Activated T-helper 1 cell treated with anti-CD3 and anti-CD28 coated beads, Interleukin-12 subunit alpha, Interleukin-12 subunit beta, Interleukin-2, Interleukin-4 antibody, amounts not matched to agents 30 ng/mL and 10 ng/mL and 1 ng/mL, durations not matched to agents 14 hours and 24 hours and 36 hours (primary cell): ENCODE data around the gene STXBP2. TPM values are rescaled to one million over a fixed set of nuclear protein-coding genes. Genes with fewer than 3 reads are reported as not detected.
A peak's percentile ranks its signal among the peaks of the same experiment; 100 is the strongest.

Source experiments
- DNase-seq: peaks from one replicate; pipeline ENCODE4 v3.0.0; 2021; ENCODE audit warnings: low spot score
- H3K27ac Mint-ChIP-seq: one replicate; pipeline ENCODE4 v1.8.0; 2021; ENCODE audit warnings: mild to moderate bottlenecking, mixed read lengths
- H3K27me3 Mint-ChIP-seq: one replicate; pipeline ENCODE4 v1.8.0; 2022; ENCODE audit warnings: mild to moderate bottlenecking, moderate library complexity, mixed read lengths; ENCODE audit not compliant: insufficient read depth
- H3K36me3 Mint-ChIP-seq: one replicate; pipeline ENCODE4 v1.8.0; 2021; ENCODE audit warnings: low read depth, mixed read lengths
- H3K4me1 Mint-ChIP-seq: one replicate; pipeline ENCODE4 v1.8.0; 2021; ENCODE audit warnings: low read depth, mixed read lengths
- H3K4me3 Mint-ChIP-seq: one replicate; pipeline ENCODE4 v1.8.0; 2021; ENCODE audit warnings: mild to moderate bottlenecking, moderate library complexity, mixed read lengths
- H3K9me3 Mint-ChIP-seq: one replicate; pipeline ENCODE4 v1.8.0; 2021; ENCODE audit warnings: mixed read lengths
- intact Hi-C: fragments of 100-400 bp; cut with micrococcal nuclease; formaldehyde crosslinking; loops from one replicate; pipeline ENCODE4 v1.15.1; 2024
- total RNA-seq: library from RNA; stranded (reverse); gene quantifications from 2 replicates; pipeline ENCODE4 v1.2.3, GENCODE V29; 2022

The STXBP2 gene
- total RNA-seq, 1 donor from 2014 or later = 102 TPM

GRCh38 chr19:7632340-7633203, 4.3 kb upstream of the STXBP2 start:
- Mint-ChIP-seq H3K27ac (no peak overlapping the region), H3K36me3 (peaks cover 9% of the 10 kb centered on the region), H3K4me3 (peak overlapping the region; percentile 19), H3K4me1 (peaks cover 48% of the 10 kb centered on the region), H3K27me3 (no peaks in the 10 kb centered on the region), H3K9me3 (no peaks in the 10 kb centered on the region)
- intact Hi-C loops = no loop called here
- no peak for DNase-seq

- Mint-ChIP-seq H3K4me3 (no peak within 1 kb of the TSS), H3K9me3 (no peaks in the 10 kb centered on the region), H3K27me3 (no peaks in the 10 kb centered on the region), H3K4me1 (peaks cover 41% of the 10 kb centered on the region), H3K36me3 (peaks cover 7% of the 10 kb centered on the region), H3K27ac (no peak within 1 kb of the TSS)
- no peak for DNase-seq
- intact Hi-C loops = no loop called here
Measured at GRCh38 chr19:7633698-7634097, 3.2 kb upstream of the STXBP2 start, which contains the start of gene PCP2. Gene PCP2, minus strand, starts transcription at chr19:7633719. Its CDS starts 262 bp downstream, at chr19:7633457.

GRCh38 chr19:7635670-7636069, 1.2 kb upstream of the STXBP2 start:
- no peaks in the 10 kb centered on the region for H3K9me3 Mint-ChIP-seq
- peaks cover 39% of the 10 kb centered on the region for H3K4me1 Mint-ChIP-seq
- H3K27ac Mint-ChIP-seq = peak overlapping the region; percentile 77
- intact Hi-C loops = loop anchor here (2.0 kb wide), 1 partner anchor 31 kb away; no protein-coding TSS in a partner anchor
- DNase-seq = no peak
- no peaks in the 10 kb centered on the region for H3K27me3 Mint-ChIP-seq
- peaks cover 8% of the 10 kb centered on the region for H3K36me3 Mint-ChIP-seq
- peak overlapping the region; percentile 85 for H3K4me3 Mint-ChIP-seq

- H3K27ac Mint-ChIP-seq = peak overlapping the region; percentile 77
- H3K4me3 Mint-ChIP-seq = peak overlapping the region; percentile 85
- no peaks in the 10 kb centered on the region for H3K27me3 Mint-ChIP-seq
- intact Hi-C loops = loop anchor here (2.0 kb wide), 1 partner anchor 32 kb away; no protein-coding TSS in a partner anchor
- H3K4me1 Mint-ChIP-seq = peaks cover 35% of the 10 kb centered on the region
- H3K9me3 Mint-ChIP-seq = no peaks in the 10 kb centered on the region
- H3K36me3 Mint-ChIP-seq = peaks cover 8% of the 10 kb centered on the region
- no peak for DNase-seq
Measured at GRCh38 chr19:7636317-7636690, 606 bp upstream of the STXBP2 start.

GRCh38 chr19:7637374-7638256, 705 bp downstream of the STXBP2 start:
- no peak for DNase-seq
- peak overlapping the region; percentile 85 for H3K4me3 Mint-ChIP-seq
- no peaks in the 10 kb centered on the region for H3K9me3 Mint-ChIP-seq
- intact Hi-C loops = loop anchor here (1.0 to 2.0 kb wide), 4 partner anchors 8 to 283 kb away; partner anchors contain the start of genes PET100, SNAPC2 and XAB2
- H3K36me3 Mint-ChIP-seq = peaks cover 8% of the 10 kb centered on the region
- peaks cover 35% of the 10 kb centered on the region for H3K4me1 Mint-ChIP-seq
- peak overlapping the region; percentile 55 for H3K27ac Mint-ChIP-seq
- no peaks in the 10 kb centered on the region for H3K27me3 Mint-ChIP-seq

GRCh38 chr19:7638802-7639465, 2.0 kb downstream of the STXBP2 start:
- peaks cover 35% of the 10 kb centered on the region for H3K4me1 Mint-ChIP-seq
- peak overlapping the region; percentile 77 for H3K4me3 Mint-ChIP-seq
- intact Hi-C loops = no loop called here
- peaks cover 8% of the 10 kb centered on the region for H3K36me3 Mint-ChIP-seq
- H3K9me3 Mint-ChIP-seq = no peaks in the 10 kb centered on the region
- DNase-seq = no peak
- H3K27ac Mint-ChIP-seq = no peak overlapping the region
- H3K27me3 Mint-ChIP-seq = no peaks in the 10 kb centered on the region

- peak overlapping the region; percentile 12 for H3K4me3 Mint-ChIP-seq
- DNase-seq = no peak
- peaks cover 31% of the 10 kb centered on the region for H3K4me1 Mint-ChIP-seq
- no peaks in the 10 kb centered on the region for H3K9me3 Mint-ChIP-seq
- intact Hi-C loops = no loop called here
- peaks cover 8% of the 10 kb centered on the region for H3K36me3 Mint-ChIP-seq
- H3K27ac Mint-ChIP-seq = no peak overlapping the region
- H3K27me3 Mint-ChIP-seq = no peaks in the 10 kb centered on the region
Measured at GRCh38 chr19:7639863-7640348, 3.0 kb downstream of the STXBP2 start.

- no peak overlapping the region for H3K27ac Mint-ChIP-seq
- H3K9me3 Mint-ChIP-seq = no peaks in the 10 kb centered on the region
- no peak overlapping the region for H3K4me3 Mint-ChIP-seq
- peaks cover 22% of the 10 kb centered on the region for H3K4me1 Mint-ChIP-seq
- peaks cover 12% of the 10 kb centered on the region for H3K36me3 Mint-ChIP-seq
- no peak for DNase-seq
- intact Hi-C loops = no loop called here
- no peaks in the 10 kb centered on the region for H3K27me3 Mint-ChIP-seq
Measured at GRCh38 chr19:7640803-7641202, 3.9 kb downstream of the STXBP2 start.

- Mint-ChIP-seq H3K36me3 (peaks cover 13% of the 10 kb centered on the region), H3K27ac (no peak overlapping the region), H3K4me3 (no peak overlapping the region), H3K27me3 (no peaks in the 10 kb centered on the region), H3K4me1 (peaks cover 18% of the 10 kb centered on the region), H3K9me3 (no peaks in the 10 kb centered on the region)
- no peak for DNase-seq
- intact Hi-C loops = no loop called here
Measured at GRCh38 chr19:7641290-7642276, 4.7 kb downstream of the STXBP2 start.

GRCh38 chr19:7642295-7643030, 5.6 kb downstream of the STXBP2 start:
- no peaks in the 10 kb centered on the region for H3K27me3 Mint-ChIP-seq
- H3K27ac Mint-ChIP-seq = no peak overlapping the region
- peaks cover 13% of the 10 kb centered on the region for H3K36me3 Mint-ChIP-seq
- no peaks in the 10 kb centered on the region for H3K9me3 Mint-ChIP-seq
- peaks cover 18% of the 10 kb centered on the region for H3K4me1 Mint-ChIP-seq
- intact Hi-C loops = no loop called here
- DNase-seq = no peak
- no peak overlapping the region for H3K4me3 Mint-ChIP-seq

- peaks cover 18% of the 10 kb centered on the region for H3K4me1 Mint-ChIP-seq
- no peak overlapping the region for H3K4me3 Mint-ChIP-seq
- H3K9me3 Mint-ChIP-seq = no peaks in the 10 kb centered on the region
- H3K27me3 Mint-ChIP-seq = no peaks in the 10 kb centered on the region
- no peak for DNase-seq
- intact Hi-C loops = no loop called here
- no peak overlapping the region for H3K27ac Mint-ChIP-seq
- H3K36me3 Mint-ChIP-seq = peaks cover 13% of the 10 kb centered on the region
Measured at GRCh38 chr19:7643031-7643415, 6.1 kb downstream of the STXBP2 start.
